Upper lobe of left lung (tissue), 6 donors: ENCODE measurements around the gene STXBP5L. TPM values are rescaled to one million over a fixed set of nuclear protein-coding genes. Genes with fewer than 3 reads are reported as not detected.

Experiments used
- ATAC-seq, 2 donors: fragments of 200-7000 bp; cut with Tn5 transposase; one replicate each; pipeline ENCODE4 v1.9.1; 2022; ENCODE audit warnings: mild to moderate bottlenecking in 2 of 2, moderate library complexity in 2 of 2; ENCODE audit not compliant: low FRiP score in 2 of 2
- DNase-seq, 2 donors: peaks; one replicate each; pipeline ENCODE4 v3.0.0-alpha.2; 2019 to 2020
- H3K27ac ChIP-seq, 4 donors: fragments of 200-600 bp; sonication (generic); one replicate each; pipeline ENCODE4 v1.5.1; 2016 to 2019
- H3K27me3 ChIP-seq, 4 donors: fragments of 200-600 bp; sonication (generic); one replicate each; pipeline ENCODE4 v1.5.1; 2017 to 2019
- H3K36me3 ChIP-seq, 4 donors: fragments of 200-600 bp; sonication (generic); one replicate each; pipeline ENCODE4 v1.5.1; 2016 to 2019
- H3K4me1 ChIP-seq, 4 donors: fragments of 200-600 bp; sonication (generic); one replicate each; pipeline ENCODE4 v1.5.1; 2018 to 2019
- H3K4me3 ChIP-seq, 4 donors: fragments of 200-600 bp; sonication (generic); one replicate each; pipeline ENCODE4 v1.5.1; 2017 to 2019; ENCODE audit warnings: mild to moderate bottlenecking in 2 of 4, moderate library complexity in 1 of 4
- H3K9me3 ChIP-seq, 4 donors: fragments of 200-600 bp; sonication (generic); one replicate each; pipeline ENCODE4 v1.5.1; 2018 to 2019
- EP300 ChIP-seq, 4 donors: sonication (generic); formaldehyde crosslinking; IDR thresholded peaks; one replicate each; pipeline ENCODE4 v1.5.1; 2017; ENCODE audit warnings: antibody characterized with exemption in 4 of 4, control low read depth in 2 of 4
- POLR2A ChIP-seq, 4 donors: fragments of 450-650 bp; IDR thresholded peaks; one replicate each; pipeline ENCODE4 v1.5.1; 2016 to 2017; ENCODE audit warnings: antibody characterized with exemption in 4 of 4, mild to moderate bottlenecking in 2 of 4
- POLR2AphosphoS5 ChIP-seq, 2 donors: sonication (generic); formaldehyde crosslinking; IDR thresholded peaks; one replicate each; pipeline ENCODE4 v1.5.1; 2017; ENCODE audit warnings: antibody characterized with exemption in 2 of 2
- WGBS, 2 donors: methylation state at CpG; one replicate each; pipeline ENCODE4 v1.1.5; 2017 to 2018; 5-methylcytosine and 5-hydroxymethylcytosine counted together
- total RNA-seq, 6 donors: library from RNA; depleted of rRNA in 4 of 6; stranded (reverse); fragments of >200 nt in 4 of 6; gene quantifications; one replicate each; pipeline versions ENCODE4 v1.1.0 to v1.2.1, GENCODE V29; 2016 to 2021
- TF ChIP-seq, protein P1 (sequence below), 6 experiments: fragments of 450-650 bp in 4 of 6; fragments of 200-600 bp in 2 of 6; sonication (generic) in 2 of 6; IDR thresholded peaks; one replicate each; pipeline ENCODE4 v1.5.1; 2016 to 2019; ENCODE audit warnings: antibody characterized with exemption in 6 of 6
- donor health status: DM: no; HTN: no; CAD: no; lungs with moderate emphysema.
- donor health status: DM: no; HTN: yes; CAD: no; lungs with severe emphysema.

Gene STXBP5L
- total RNA-seq, 6 donors from 2014 or later = 0.07 TPM; not detected in 5

DNA sequence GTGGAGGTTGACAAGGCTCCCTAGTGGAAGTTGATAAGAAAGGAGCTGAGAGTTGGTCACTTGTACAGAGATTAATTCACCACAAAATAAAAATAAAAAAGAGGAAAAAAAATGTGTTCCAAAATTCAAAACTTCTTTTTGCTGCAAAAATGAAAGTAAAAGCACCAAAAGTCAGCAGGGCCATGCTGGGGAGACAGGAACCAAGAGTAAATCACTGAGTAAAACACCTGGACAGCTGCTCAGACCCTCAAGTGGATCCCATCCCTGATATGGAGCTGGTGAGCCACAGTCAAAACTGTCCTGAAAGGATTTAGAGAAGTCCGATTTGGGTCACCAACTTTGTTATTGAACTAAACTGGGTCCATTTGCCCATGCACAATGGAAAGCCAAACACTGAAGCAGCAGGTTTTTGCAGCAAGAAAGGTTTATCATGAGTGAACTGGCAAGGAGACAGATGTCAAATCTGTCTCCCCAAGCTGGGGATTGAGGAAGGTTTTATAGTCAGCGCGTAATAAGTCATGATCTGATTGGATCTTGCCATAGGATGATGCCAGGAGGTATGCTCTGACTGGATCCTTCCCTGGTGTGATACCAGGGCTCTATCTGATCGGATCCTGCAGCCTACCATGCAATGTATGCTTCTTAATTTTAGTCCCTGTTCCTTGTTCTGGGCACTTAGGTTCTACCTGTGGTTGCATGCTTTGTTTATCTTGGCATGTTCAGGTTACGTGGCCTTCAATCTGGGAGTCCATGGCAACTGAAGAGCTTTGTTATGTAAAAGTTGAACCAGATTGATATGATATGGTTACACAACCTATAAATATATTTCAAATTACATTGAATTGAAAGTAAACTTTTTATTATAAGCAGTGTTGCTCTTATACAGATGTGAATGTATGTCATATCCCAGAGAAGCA lies 324.6 kb downstream of the STXBP5L start:
- Histone ChIP-seq H3K27ac (no peak overlapping the region), H3K36me3 (no peaks in the 10 kb centered on the region), H3K4me3 (no peak overlapping the region), H3K9me3 (no peaks in the 10 kb centered on the region), H3K27me3 (no peaks in the 10 kb centered on the region), H3K4me1 (no peaks in the 10 kb centered on the region)
- no peak for DNase-seq
- TF ChIP-seq POLR2AphosphoS5 (IDR thresholded peaks at IDR 0.05) (no peak), POLR2A (IDR thresholded peaks at IDR 0.05) (no peak), EP300 (IDR thresholded peaks at IDR 0.05) (no peak)
- TF ChIP-seq, protein P1, sequence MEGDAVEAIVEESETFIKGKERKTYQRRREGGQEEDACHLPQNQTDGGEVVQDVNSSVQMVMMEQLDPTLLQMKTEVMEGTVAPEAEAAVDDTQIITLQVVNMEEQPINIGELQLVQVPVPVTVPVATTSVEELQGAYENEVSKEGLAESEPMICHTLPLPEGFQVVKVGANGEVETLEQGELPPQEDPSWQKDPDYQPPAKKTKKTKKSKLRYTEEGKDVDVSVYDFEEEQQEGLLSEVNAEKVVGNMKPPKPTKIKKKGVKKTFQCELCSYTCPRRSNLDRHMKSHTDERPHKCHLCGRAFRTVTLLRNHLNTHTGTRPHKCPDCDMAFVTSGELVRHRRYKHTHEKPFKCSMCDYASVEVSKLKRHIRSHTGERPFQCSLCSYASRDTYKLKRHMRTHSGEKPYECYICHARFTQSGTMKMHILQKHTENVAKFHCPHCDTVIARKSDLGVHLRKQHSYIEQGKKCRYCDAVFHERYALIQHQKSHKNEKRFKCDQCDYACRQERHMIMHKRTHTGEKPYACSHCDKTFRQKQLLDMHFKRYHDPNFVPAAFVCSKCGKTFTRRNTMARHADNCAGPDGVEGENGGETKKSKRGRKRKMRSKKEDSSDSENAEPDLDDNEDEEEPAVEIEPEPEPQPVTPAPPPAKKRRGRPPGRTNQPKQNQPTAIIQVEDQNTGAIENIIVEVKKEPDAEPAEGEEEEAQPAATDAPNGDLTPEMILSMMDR (IDR thresholded peaks at IDR 0.05) = no peak
- no peak for ATAC-seq
- WGBS, 2 donors = 81% methylated on average over 5 of the region's 5 CpGs

DNA sequence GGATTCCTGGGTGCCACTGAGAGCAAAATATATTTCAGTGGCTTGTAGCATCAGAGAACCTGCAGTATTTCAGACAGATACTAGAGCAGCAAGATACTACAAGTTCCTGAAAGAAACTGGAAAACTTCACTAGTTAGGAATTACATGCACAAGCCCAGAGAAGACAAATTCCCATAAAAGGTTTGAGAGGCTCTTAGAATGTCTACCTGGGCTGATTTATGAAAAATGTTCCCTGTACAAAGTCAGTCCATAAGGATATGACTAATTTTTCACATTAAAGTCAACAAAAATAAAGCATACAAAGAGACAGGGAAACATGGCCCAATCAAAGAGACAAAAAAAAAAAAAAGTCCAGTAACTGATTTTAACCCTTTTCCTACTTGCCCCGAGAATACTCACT lies 335.2 kb downstream of the STXBP5L start:
- 83 to 87% methylated on average over 1 of the region's 1 CpG for WGBS, 2 donors
- H3K27me3 ChIP-seq = no peaks in the 10 kb centered on the region
- no peak overlapping the region for H3K4me3 ChIP-seq
- DNase-seq (no peak), ATAC-seq (no peak)
- no peak for TF ChIP-seq POLR2A (IDR thresholded peaks at IDR 0.05)
- TF ChIP-seq, protein P1 (IDR thresholded peaks at IDR 0.05) = no peak
- no peak for TF ChIP-seq POLR2AphosphoS5 (IDR thresholded peaks at IDR 0.05)
- no peak for TF ChIP-seq EP300 (IDR thresholded peaks at IDR 0.05)
- H3K9me3 ChIP-seq = no peaks in the 10 kb centered on the region
- H3K36me3 ChIP-seq = no peaks in the 10 kb centered on the region
- H3K4me1 ChIP-seq = no peaks in the 10 kb centered on the region
- H3K27ac ChIP-seq = no peak overlapping the region

DNA sequence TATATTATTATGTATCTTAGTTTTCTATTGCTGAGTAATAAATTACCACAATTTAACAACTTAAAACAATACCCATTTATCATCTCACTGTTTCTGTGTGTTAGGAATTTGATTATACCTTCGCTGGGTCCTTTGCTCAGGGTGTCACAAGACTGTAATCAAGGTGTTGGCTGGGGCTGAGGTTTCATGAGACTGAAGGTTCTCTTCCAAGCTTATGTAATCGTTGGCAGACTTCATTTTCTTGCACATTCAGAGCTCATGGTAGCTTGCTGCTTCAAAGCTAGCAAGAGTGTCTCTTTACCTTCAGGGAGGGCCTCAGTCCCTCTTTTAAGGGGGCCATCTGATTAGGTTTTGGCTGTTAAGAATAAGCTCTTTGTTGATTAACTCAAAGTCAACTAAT lies 344.7 kb downstream of the STXBP5L start:
- Histone ChIP-seq H3K9me3 (no peaks in the 10 kb centered on the region), H3K36me3 (no peaks in the 10 kb centered on the region), H3K4me1 (no peaks in the 10 kb centered on the region), H3K4me3 (no peak overlapping the region), H3K27ac (no peak overlapping the region), H3K27me3 (no peaks in the 10 kb centered on the region)
- ATAC-seq (no peak), DNase-seq (no peak)
- 55 to 59% methylated on average over 2 of the region's 2 CpGs for WGBS, 2 donors
- TF ChIP-seq, protein P1 (IDR thresholded peaks at IDR 0.05) = no peak
- TF ChIP-seq EP300 (IDR thresholded peaks at IDR 0.05) (no peak), POLR2A (IDR thresholded peaks at IDR 0.05) (no peak), POLR2AphosphoS5 (IDR thresholded peaks at IDR 0.05) (no peak)

DNA sequence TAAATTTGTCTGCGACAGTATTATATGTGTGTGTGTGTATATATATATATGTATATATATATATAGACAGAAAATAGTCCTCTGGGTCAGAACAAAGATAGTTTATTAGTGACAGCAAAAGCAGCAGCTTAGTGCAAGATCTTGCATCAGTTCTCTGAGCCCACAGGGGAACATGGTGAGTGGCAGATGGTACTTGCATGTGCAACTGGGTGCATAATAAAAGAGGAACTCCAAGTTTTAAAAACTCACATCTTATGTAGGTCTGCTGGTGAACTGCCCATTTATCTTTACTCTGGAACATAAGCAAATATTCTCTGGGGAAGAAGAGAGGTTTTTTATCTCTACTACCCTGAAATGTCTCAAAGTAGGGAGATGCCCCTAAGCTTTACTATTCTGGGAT lies 361.4 kb downstream of the STXBP5L start:
- TF ChIP-seq, protein P1 (IDR thresholded peaks at IDR 0.05) = no peak
- no peak for TF ChIP-seq POLR2AphosphoS5 (IDR thresholded peaks at IDR 0.05)
- TF ChIP-seq POLR2A (IDR thresholded peaks at IDR 0.05) = no peak
- no peak for TF ChIP-seq EP300 (IDR thresholded peaks at IDR 0.05)

DNA sequence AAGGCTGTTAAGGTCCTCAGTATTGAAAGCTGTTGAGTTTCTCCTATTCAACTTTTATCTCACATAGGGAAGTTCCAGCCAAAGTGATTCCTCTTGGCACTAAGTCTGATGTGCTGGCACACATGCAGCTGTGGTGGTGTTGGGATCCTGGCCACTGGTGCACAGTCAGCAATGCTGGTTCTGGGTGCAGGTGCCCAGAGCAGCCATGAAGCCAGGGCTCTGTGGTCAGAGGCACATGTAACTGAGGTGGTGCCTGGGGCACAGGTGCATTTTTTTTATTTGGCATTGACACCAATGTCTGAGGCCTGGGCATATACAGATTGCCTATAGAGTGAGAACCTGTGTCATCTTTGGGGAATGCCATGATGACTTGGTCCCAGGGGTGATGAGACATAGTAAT lies 366.4 kb downstream of the STXBP5L start:
- Histone ChIP-seq H3K4me1 (no peaks in the 10 kb centered on the region), H3K36me3 (no peaks in the 10 kb centered on the region), H3K9me3 (no peaks in the 10 kb centered on the region), H3K27ac (no peak overlapping the region), H3K4me3 (no peak overlapping the region), H3K27me3 (no peaks in the 10 kb centered on the region)
- TF ChIP-seq EP300 (IDR thresholded peaks at IDR 0.05) (no peak), POLR2A (IDR thresholded peaks at IDR 0.05) (no peak), POLR2AphosphoS5 (IDR thresholded peaks at IDR 0.05) (no peak)
- TF ChIP-seq, protein P1 (IDR thresholded peaks at IDR 0.05) = no peak
- DNase-seq (no peak), ATAC-seq (no peak)

More for the DNA sequence above, 361.4 kb downstream of the STXBP5L start:
- Histone ChIP-seq H3K36me3 (no peaks in the 10 kb centered on the region), H3K4me3 (no peak overlapping the region), H3K27me3 (no peaks in the 10 kb centered on the region), H3K9me3 (no peaks in the 10 kb centered on the region), H3K27ac (no peak overlapping the region), H3K4me1 (no peaks in the 10 kb centered on the region)
- ATAC-seq = no peak
- DNase-seq = no peak
- 90 to 91% methylated on average over 1 of the region's 1 CpG for whole genome bisulfite sequencing, 2 donors
